ENCODE results near the gene WLS.

DNA sequence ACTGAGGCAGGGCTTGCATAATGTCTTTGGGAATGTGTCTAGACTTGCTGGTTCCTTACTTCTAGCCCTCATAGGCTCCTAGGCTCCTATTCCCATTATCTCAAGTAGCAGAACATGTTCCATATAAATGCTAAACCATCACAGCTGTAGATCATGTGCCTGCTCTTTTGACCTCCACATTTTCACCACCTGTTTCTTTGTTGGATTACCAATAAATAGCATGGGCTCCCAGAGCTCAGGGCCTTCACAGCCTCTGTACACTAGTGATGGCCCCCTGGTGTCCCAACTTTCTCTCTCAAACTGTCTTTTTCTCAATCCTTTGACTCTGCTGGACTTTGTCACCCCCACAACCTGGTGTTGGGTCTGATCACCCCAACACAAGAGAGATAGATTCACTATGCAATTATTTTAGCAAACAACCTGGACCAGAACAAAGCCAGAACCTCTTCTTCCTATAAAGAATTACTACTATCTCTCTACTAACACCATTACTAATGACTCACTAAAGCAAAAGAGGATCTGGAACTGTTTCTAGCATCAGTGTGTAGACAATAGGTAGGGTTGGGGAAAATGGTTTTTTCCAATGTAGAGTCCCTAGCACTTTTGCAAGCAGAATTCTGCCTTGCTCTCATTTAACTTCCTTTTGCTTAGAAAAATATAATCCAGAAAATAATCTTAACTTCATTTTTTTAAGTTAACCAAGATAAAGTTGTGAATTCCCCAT lies 51.7 kb downstream of the WLS start:
- TF ChIP-seq CTCF (IDR thresholded peaks at IDR 0.05; ENCODE audit: insufficient read depth, low read depth, low read length) (no peak), EZH2 (IDR thresholded peaks at IDR 0.05; ENCODE audit: insufficient read depth, low read length) (no peak)
